Smooth muscle cell (in vitro differentiated cells): Measurements from ENCODE around the gene MSL3B.

ENCODE experiments used
- DNase-seq: peaks from one replicate; lab custom pipeline; 2025; ENCODE audit not compliant: unreplicated experiment; lab: John Stamatoyannopoulos, UW
- H2AFZ ChIP-seq: fragments of 200-600 bp; sonication (generic); 2 replicates; pipeline ENCODE4 v1.6.0; 2016; ENCODE audit warnings: antibody characterized with exemption, low read depth, mild to moderate bottlenecking
- H3F3A ChIP-seq: fragments of 200-600 bp; sonication (generic); 2 replicates; pipeline ENCODE4 v1.6.0; 2017; ENCODE audit warnings: antibody characterized with exemption, low read depth
- H3K27ac ChIP-seq: fragments of 200-600 bp; sonication (generic); 2 replicates; pipeline ENCODE4 v1.5.1; 2016; ENCODE audit warnings: low read depth, mild to moderate bottlenecking
- H3K27me3 ChIP-seq: fragments of 200-600 bp; sonication (generic); 2 replicates; pipeline ENCODE4 v1.6.1; 2016; ENCODE audit warnings: low read depth, mild to moderate bottlenecking
- H3K36me3 ChIP-seq: fragments of 200-600 bp; sonication (generic); 2 replicates; pipeline ENCODE4 v1.5.1; 2016; ENCODE audit warnings: low read depth
- H3K4me1 ChIP-seq: fragments of 200-600 bp; sonication (generic); 2 replicates; pipeline ENCODE4 v1.5.1; 2016; ENCODE audit warnings: low read depth
- H3K4me2 ChIP-seq: fragments of 200-600 bp; sonication (generic); 2 replicates; pipeline ENCODE4 v1.6.0; 2016; ENCODE audit warnings: mild to moderate bottlenecking
- H3K4me3 ChIP-seq: fragments of 200-600 bp; sonication (generic); 2 replicates; pipeline ENCODE4 v1.5.1; 2016; ENCODE audit warnings: mild to moderate bottlenecking
- H3K79me2 ChIP-seq: fragments of 200-600 bp; sonication (generic); 2 replicates; pipeline ENCODE4 v1.6.0; 2016; ENCODE audit warnings: low read depth, mild to moderate bottlenecking
- H3K9ac ChIP-seq: fragments of 200-600 bp; sonication (generic); 2 replicates; pipeline ENCODE4 v1.6.0; 2016; ENCODE audit warnings: low read depth
- H3K9me3 ChIP-seq: fragments of 200-600 bp; sonication (generic); replicated peaks from 2 replicates; pipeline ENCODE4 v1.5.1; 2016; ENCODE audit warnings: low read depth
- H4K20me1 ChIP-seq: fragments of 200-600 bp; sonication (generic); 2 replicates; pipeline ENCODE4 v1.6.0; 2016; ENCODE audit warnings: low read depth
- CTCF ChIP-seq: fragments of 200-600 bp; sonication (generic); IDR thresholded peaks from 2 replicates; pipeline ENCODE4 v1.5.1; 2017; ENCODE audit warnings: borderline replicate concordance, mild to moderate bottlenecking, antibody characterized with exemption; ENCODE audit not compliant: insufficient read depth, poor library complexity, severe bottlenecking
- WGBS: methylation state at CpG from one replicate; pipeline ENCODE4 v1.1.7; 2016; ENCODE audit warnings: low lambda C conversion rate; 5-methylcytosine and 5-hydroxymethylcytosine counted together

Gene MSL3B

GRCh38 chr2:233871432-233871831 lies 3.2 kb upstream of the MSL3B start:
- Histone ChIP-seq H3K4me2 (no peak overlapping the region), H3F3A (peaks cover 3% of the 10 kb centered on the region), H3K4me3 (no peak overlapping the region), H3K79me2 (no peaks in the 10 kb centered on the region), H3K27me3 (peaks cover 38% of the 10 kb centered on the region), H4K20me1 (no peaks in the 10 kb centered on the region), H2AFZ (no peak overlapping the region), H3K9me3 (peaks cover 7% of the 10 kb centered on the region), H3K27ac (no peak overlapping the region), H3K36me3 (peaks cover 7% of the 10 kb centered on the region), H3K4me1 (no peaks in the 10 kb centered on the region), H3K9ac (no peak overlapping the region)
- WGBS: 71% methylated on average over 4 of the region's 4 CpGs
- no peak for TF ChIP-seq CTCF
- DNase-seq: no peak

GRCh38 chr2:233866479-233866878 lies 1.7 kb downstream of the MSL3B start:
- Histone ChIP-seq H4K20me1 (no peaks in the 10 kb centered on the region), H3K36me3 (peaks cover 17% of the 10 kb centered on the region), H3K4me3 (no peak overlapping the region), H3K27me3 (peaks cover 15% of the 10 kb centered on the region), H2AFZ (no peak overlapping the region), H3K27ac (no peak overlapping the region), H3K79me2 (no peaks in the 10 kb centered on the region), H3F3A (peaks cover 3% of the 10 kb centered on the region), H3K4me2 (no peak overlapping the region), H3K4me1 (no peaks in the 10 kb centered on the region), H3K9me3 (peaks cover 7% of the 10 kb centered on the region), H3K9ac (no peak overlapping the region)
- 98% methylated on average over 11 of the region's 11 CpGs for WGBS
- no peak for DNase-seq
- no peak for TF ChIP-seq CTCF

- Histone ChIP-seq H3K36me3 (peaks cover 17% of the 10 kb centered on the region), H3K4me2 (no peak overlapping the region), H3K9ac (no peak overlapping the region), H3K4me1 (no peaks in the 10 kb centered on the region), H3K9me3 (peaks cover 7% of the 10 kb centered on the region), H3K79me2 (no peaks in the 10 kb centered on the region), H2AFZ (no peak overlapping the region), H3K27me3 (peaks cover 9% of the 10 kb centered on the region), H3F3A (peaks cover 3% of the 10 kb centered on the region), H4K20me1 (no peaks in the 10 kb centered on the region), H3K27ac (no peak overlapping the region), H3K4me3 (no peak overlapping the region)
- no peak for DNase-seq
- WGBS: 94% methylated on average over 3 of the region's 3 CpGs
- peak; percentile 20 for TF ChIP-seq CTCF
Observed at GRCh38 chr2:233865838-233866237, 2.3 kb downstream of the MSL3B start.

- no peaks in the 10 kb centered on the region for H3K27me3 ChIP-seq
- no peak for DNase-seq
- H3K9me3 ChIP-seq: no peaks in the 10 kb centered on the region
- H3K9ac ChIP-seq: no peak overlapping the region
- H3K79me2 ChIP-seq: no peaks in the 10 kb centered on the region
- H3K4me1 ChIP-seq: no peaks in the 10 kb centered on the region
- no peak overlapping the region for H2AFZ ChIP-seq
- TF ChIP-seq CTCF: no peak
- no peak overlapping the region for H3K27ac ChIP-seq
- no peaks in the 10 kb centered on the region for H4K20me1 ChIP-seq
- H3K36me3 ChIP-seq: peaks cover 17% of the 10 kb centered on the region
- H3K4me2 ChIP-seq: no peak overlapping the region
- peaks cover 2% of the 10 kb centered on the region for H3F3A ChIP-seq
- H3K4me3 ChIP-seq: no peak overlapping the region
- WGBS: 71% methylated on average over 4 of the region's 4 CpGs
Observed at GRCh38 chr2:233862261-233862768, 5.9 kb downstream of the MSL3B start.
